ENCODE measurements around the gene KRT10. TPM values are rescaled to one million over a fixed set of nuclear protein-coding genes. Genes with fewer than 3 reads are reported as not detected.

KRT10 gene
- total RNA-seq, 1 experiment from 2014 or later, result 62.3 TPM

GRCh38 chr17:40796846-40797245 lies 25.6 kb downstream of the KRT10 start:
- Histone ChIP-seq H3K27me3 (ENCODE audit: insufficient read depth, low read length) (no peaks in the 10 kb centered on the region), H3K9ac (ENCODE audit: low read length) (no peak overlapping the region), H3K4me3 (replicated peaks in 1 of 2; ENCODE audit: low read depth in 1 of 2, low read length in 2 of 2) (no peak overlapping the region), H2AFZ (ENCODE audit: low read depth, low read length, poor library complexity, severe bottlenecking) (no peak overlapping the region), H3K9me3 (ENCODE audit: control insufficient read depth in 1 of 2, insufficient read depth in 1 of 2, low read depth in 1 of 2, low read length in 2 of 2) (no peaks in the 10 kb centered on the region), H3K9me2 (ENCODE audit: insufficient read depth) (no peaks in the 10 kb centered on the region), H4K20me1 (ENCODE audit: insufficient read depth) (no peaks in the 10 kb centered on the region), H3K79me2 (ENCODE audit: insufficient read depth, low read length) (no peaks in the 10 kb centered on the region), H3K27ac (ENCODE audit: low read depth, low read length) (no peak overlapping the region), H3K36me3 (ENCODE audit: control insufficient read depth in 1 of 2, insufficient read depth in 2 of 2, low read length in 2 of 2) (no peaks in the 10 kb centered on the region), H3K4me1 (ENCODE audit: control insufficient read depth in 1 of 2, insufficient read depth in 2 of 2, low read length in 2 of 2) (no peaks in the 10 kb centered on the region), H3K4me2 (ENCODE audit: low read length) (no peak overlapping the region)
- ATAC-seq (no peak), DNase-seq (ENCODE audit: low read depth, low spot score) (no peak)
- TF ChIP-seq CBX3 (IDR thresholded peaks at IDR 0.05; ENCODE audit: low read depth) (no peak), JUND (IDR thresholded peaks at IDR 0.05) (no peak), ELF1 (IDR thresholded peaks at IDR 0.05; ENCODE audit: borderline replicate concordance, low read depth) (no peak), ZFX (IDR thresholded peaks at IDR 0.05) (no peak), TCF7L2 (IDR thresholded peaks at IDR 0.05; ENCODE audit: borderline replicate concordance, extremely low read depth, insufficient read depth, insufficient read length) (no peak), EGR1 (IDR thresholded peaks at IDR 0.05; ENCODE audit: low read depth) (no peak), POLR2AphosphoS5 (IDR thresholded peaks at IDR 0.05; ENCODE audit: low read depth, low read length) (no peak), CEBPB (IDR thresholded peaks at IDR 0.05; ENCODE audit: low read depth) (no peak), SIN3A (IDR thresholded peaks at IDR 0.05; ENCODE audit: low read depth) (no peak)
- RAD21 ChIA-PET (ENCODE audit: low non-redundant PET in 1 of 2, low total read pairs in 2 of 2, uncharacterized antibody in 2 of 2, unreplicated experiment in 2 of 2), result no interaction called here
- intact Hi-C loops (cut with micrococcal nuclease), result no loop called here
- POLR2A ChIA-PET, result no interaction called here
- CTCF ChIA-PET, result no interaction called here
- no TSS peak for BruUV-seq (replicated peaks)

GRCh38 chr17:40795019-40795667 lies 27.3 kb downstream of the KRT10 start:
- no peak overlapping the region for H3K27ac ChIP-seq (ENCODE audit: low read depth, low read length)
- TF ChIP-seq SRF (IDR thresholded peaks at IDR 0.05; ENCODE audit: low read depth) (no peak), ZBTB33 (IDR thresholded peaks at IDR 0.05; ENCODE audit: extremely low read depth, insufficient replicate concordance, low read length) (no peak), FOSL1 (IDR thresholded peaks at IDR 0.05; ENCODE audit: low read depth) (no peak), EZH2 (IDR thresholded peaks at IDR 0.05) (no peak), TCF7L2 (IDR thresholded peaks at IDR 0.05; ENCODE audit: borderline replicate concordance, extremely low read depth, insufficient read depth, insufficient read length) (no peak), RAD21 (IDR thresholded peaks at IDR 0.05; ENCODE audit: low read depth) (no peak), CBX3 (IDR thresholded peaks at IDR 0.05; ENCODE audit: low read depth) (no peak)
- no peaks in the 10 kb centered on the region for H3K4me1 ChIP-seq (ENCODE audit: control insufficient read depth in 1 of 2, insufficient read depth in 2 of 2, low read length in 2 of 2)
- DNase-seq (ENCODE audit: low read depth, low spot score) (no peak), ATAC-seq (no peak)
- no peak overlapping the region for H2AFZ ChIP-seq (ENCODE audit: low read depth, low read length, poor library complexity, severe bottlenecking)
- ChIA-PET POLR2A (no interaction called here), RAD21 (ENCODE audit: low non-redundant PET in 1 of 2, low total read pairs in 2 of 2, uncharacterized antibody in 2 of 2, unreplicated experiment in 2 of 2) (no interaction called here), CTCF (no interaction called here)
- no peak overlapping the region for H3K9ac ChIP-seq (ENCODE audit: low read length)
- no peaks in the 10 kb centered on the region for H4K20me1 ChIP-seq (ENCODE audit: insufficient read depth)
- H3K4me3 ChIP-seq (replicated peaks in 1 of 2; ENCODE audit: low read depth in 1 of 2, low read length in 2 of 2), result no peak overlapping the region
- intact Hi-C loops (cut with micrococcal nuclease), result no loop called here
- no peaks in the 10 kb centered on the region for H3K9me3 ChIP-seq (ENCODE audit: control insufficient read depth in 1 of 2, insufficient read depth in 1 of 2, low read depth in 1 of 2, low read length in 2 of 2)
- no peaks in the 10 kb centered on the region for H3K79me2 ChIP-seq (ENCODE audit: insufficient read depth, low read length)
- H3K4me2 ChIP-seq (ENCODE audit: low read length), result no peak overlapping the region
- no peaks in the 10 kb centered on the region for H3K36me3 ChIP-seq (ENCODE audit: control insufficient read depth in 1 of 2, insufficient read depth in 2 of 2, low read length in 2 of 2)
- no peaks in the 10 kb centered on the region for H3K27me3 ChIP-seq (ENCODE audit: insufficient read depth, low read length)
- H3K9me2 ChIP-seq (ENCODE audit: insufficient read depth), result no peaks in the 10 kb centered on the region
- BruUV-seq (replicated peaks), result no TSS peak
